Bronchial epithelial cell (primary cell): Measurements from ENCODE around the gene CD1E. TPM values are rescaled to one million over a fixed set of nuclear protein-coding genes. Genes with fewer than 3 reads are reported as not detected.

ENCODE experiments used
- DNase-seq: peaks from one replicate; pipeline ENCODE4 v3.0.0-alpha.2; 2010; ENCODE audit warnings: low read depth
- FAIRE-seq: peaks from 2 replicates; lab custom pipeline; 2011; peaks lifted over from hg19 to GRCh38; lab: Jason Lieb, UNC
- H3K27me3 ChIP-seq: 2 replicates; pipeline ENCODE4 v1.5.1; 2011; ENCODE audit warnings: low read length; ENCODE audit not compliant: control insufficient read depth, insufficient read depth
- H3K36me3 ChIP-seq: 2 replicates; pipeline ENCODE4 v1.5.1; 2011; ENCODE audit warnings: low read length; ENCODE audit not compliant: control insufficient read depth, insufficient read depth
- H3K4me3 ChIP-seq: 2 replicates; pipeline ENCODE4 v1.5.1; 2011; ENCODE audit warnings: mild to moderate bottlenecking, low read depth, low read length, control low read depth
- total RNA-seq: library from RNA; depleted of rRNA; stranded (reverse); fragments of >200 nt; gene quantifications from 2 replicates; pipeline ENCODE4 v1.2.1, GENCODE V29; 2014
- TF ChIP-seq, protein P1 (sequence below): IDR thresholded peaks from 2 replicates; pipeline ENCODE4 v1.5.1; 2011; ENCODE audit warnings: mild to moderate bottlenecking, moderate library complexity, low read length, control low read depth, inconsistent platforms; ENCODE audit not compliant: insufficient read depth, severe bottlenecking

CD1E gene
- not detected in 2 replicates for total RNA-seq

DNA sequence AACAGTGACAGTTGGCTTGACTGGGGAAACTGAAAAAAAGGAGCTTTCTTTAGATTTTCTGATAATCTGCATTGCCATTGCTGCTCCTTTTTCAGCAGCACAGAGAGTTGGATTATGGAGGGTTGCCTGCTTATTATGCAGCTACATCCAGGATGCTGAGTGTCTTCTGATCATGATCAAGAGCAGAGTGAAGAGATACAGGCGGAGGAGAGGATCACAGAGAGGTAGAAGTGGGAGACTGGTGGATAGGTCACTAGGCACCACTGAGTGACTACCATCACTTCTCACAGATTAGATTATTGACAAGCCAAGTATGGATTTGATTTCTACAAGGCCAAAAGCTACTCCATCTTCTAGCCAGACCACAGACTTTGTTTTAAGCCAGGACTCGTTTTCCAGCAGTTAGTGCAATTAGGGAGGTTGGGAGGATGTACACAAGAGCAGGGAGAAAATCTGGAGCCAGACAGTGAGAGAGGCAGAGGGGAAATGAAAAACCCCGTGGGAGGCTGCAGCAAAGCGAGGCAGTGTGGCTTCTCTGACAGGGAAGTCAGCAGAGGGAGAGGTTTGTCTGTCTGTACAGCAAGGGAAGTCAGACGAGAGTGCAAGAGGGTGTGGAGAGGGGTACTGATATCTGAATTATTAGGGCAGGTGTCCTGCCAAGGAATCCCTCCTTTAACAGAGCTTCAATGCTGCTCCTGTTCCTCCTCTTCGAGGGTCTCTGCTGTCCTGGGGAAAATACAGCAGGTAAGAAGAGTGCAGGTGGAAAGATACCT is at the start of gene CD1E:
Gene CD1E (plus strand): TSS at position 592 of the 773 bp plus-strand sequence. CDS start 95 bp downstream, at position 687.
- no peak for FAIRE-seq
- Histone ChIP-seq H3K36me3 (no peaks in the 10 kb centered on the region), H3K4me3 (no peak within 1 kb of the TSS), H3K27me3 (no peaks in the 10 kb centered on the region)
- TF ChIP-seq, protein P1, sequence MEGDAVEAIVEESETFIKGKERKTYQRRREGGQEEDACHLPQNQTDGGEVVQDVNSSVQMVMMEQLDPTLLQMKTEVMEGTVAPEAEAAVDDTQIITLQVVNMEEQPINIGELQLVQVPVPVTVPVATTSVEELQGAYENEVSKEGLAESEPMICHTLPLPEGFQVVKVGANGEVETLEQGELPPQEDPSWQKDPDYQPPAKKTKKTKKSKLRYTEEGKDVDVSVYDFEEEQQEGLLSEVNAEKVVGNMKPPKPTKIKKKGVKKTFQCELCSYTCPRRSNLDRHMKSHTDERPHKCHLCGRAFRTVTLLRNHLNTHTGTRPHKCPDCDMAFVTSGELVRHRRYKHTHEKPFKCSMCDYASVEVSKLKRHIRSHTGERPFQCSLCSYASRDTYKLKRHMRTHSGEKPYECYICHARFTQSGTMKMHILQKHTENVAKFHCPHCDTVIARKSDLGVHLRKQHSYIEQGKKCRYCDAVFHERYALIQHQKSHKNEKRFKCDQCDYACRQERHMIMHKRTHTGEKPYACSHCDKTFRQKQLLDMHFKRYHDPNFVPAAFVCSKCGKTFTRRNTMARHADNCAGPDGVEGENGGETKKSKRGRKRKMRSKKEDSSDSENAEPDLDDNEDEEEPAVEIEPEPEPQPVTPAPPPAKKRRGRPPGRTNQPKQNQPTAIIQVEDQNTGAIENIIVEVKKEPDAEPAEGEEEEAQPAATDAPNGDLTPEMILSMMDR, result no peak
- DNase-seq, result no peak

- no peak overlapping the region for H3K4me3 ChIP-seq
- FAIRE-seq, result no peak
- no peak for DNase-seq
These were observed 43.1 kb upstream of the CD1E start for GRCh38 chr1:158310623-158311022.

GRCh38 chr1:158311066-158311465 is 42.6 kb upstream of the CD1E start:
- H3K27me3 ChIP-seq, result no peaks in the 10 kb centered on the region
- H3K36me3 ChIP-seq, result no peaks in the 10 kb centered on the region
- TF ChIP-seq, protein P1, result no peak
- H3K4me3 ChIP-seq, result no peak overlapping the region
- FAIRE-seq, result no peak
- no peak for DNase-seq

More at GRCh38 chr1:158310623-158311022, 43.1 kb upstream of the CD1E start:
- H3K27me3 ChIP-seq, result no peaks in the 10 kb centered on the region
- H3K36me3 ChIP-seq, result no peaks in the 10 kb centered on the region
- TF ChIP-seq, protein P1, result no peak

GRCh38 chr1:158323866-158324265 is 29.8 kb upstream of the CD1E start:
- Histone ChIP-seq H3K36me3 (no peaks in the 10 kb centered on the region), H3K27me3 (no peaks in the 10 kb centered on the region), H3K4me3 (no peak overlapping the region)
- FAIRE-seq, result peak; percentile 52
- no peak for DNase-seq
- TF ChIP-seq, protein P1, result no peak

GRCh38 chr1:158324395-158324794 is 29.3 kb upstream of the CD1E start:
- FAIRE-seq (no peak), DNase-seq (no peak)
- H3K27me3 ChIP-seq, result no peaks in the 10 kb centered on the region
- H3K36me3 ChIP-seq, result no peaks in the 10 kb centered on the region
- TF ChIP-seq, protein P1, result no peak
- H3K4me3 ChIP-seq, result no peak overlapping the region
